Measurements from ENCODE around the gene ZSCAN31. TPM values are rescaled to one million over a fixed set of nuclear protein-coding genes. Genes with fewer than 3 reads are reported as not detected.

ZSCAN31 gene
- polyA plus RNA-seq, 2 of the 4 experiments (the other 2 are of a cell fraction) = 3.0 to 4.8 TPM

- TF ChIP-seq HOXB13 (CRISPR knock-in tag; IDR thresholded peaks at IDR 0.05; ENCODE audit: low read depth) (peak; percentile 74; the same call in 1 of the 2 replicates), CBX8 (IDR thresholded peaks at IDR 0.05) (no peak), MAFK (IDR thresholded peaks at IDR 0.05; ENCODE audit: partially characterized antibody) (peak; percentile 70), FOXS1 (CRISPR knock-in tag; IDR thresholded peaks at IDR 0.05) (no peak; the same call in 1 of the 2 replicates), ZC3H11A (IDR thresholded peaks at IDR 0.05) (no peak), GATA3 (IDR thresholded peaks at IDR 0.05; ENCODE audit: borderline replicate concordance) (no peak), JUNB (IDR thresholded peaks at IDR 0.05) (no peak), HOXA7 (CRISPR knock-in tag; IDR thresholded peaks at IDR 0.05) (no peak; the same call in 1 of the 2 replicates), CEBPB (IDR thresholded peaks at IDR 0.05) (no peak), HDAC2 (IDR thresholded peaks at IDR 0.05) (no peak), CBX2 (IDR thresholded peaks at IDR 0.05; ENCODE audit: borderline replicate concordance, low read depth) (no peak), RARB (CRISPR knock-in tag; IDR thresholded peaks at IDR 0.05) (no peak), NFE2L2 (conservative IDR thresholded peaks at IDR 0.05; ENCODE audit: low read length) (no peak), USF2 (IDR thresholded peaks at IDR 0.05) (no peak), ZFP36 (IDR thresholded peaks at IDR 0.05; ENCODE audit: borderline replicate concordance, partially characterized antibody) (no peak), FOSB (CRISPR knock-in tag; IDR thresholded peaks at IDR 0.05) (no peak), REST (IDR thresholded peaks at IDR 0.05) (no peak), MYC (IDR thresholded peaks at IDR 0.05; ENCODE audit: borderline replicate concordance, low read length) (no peak), MAX (IDR thresholded peaks at IDR 0.05) (no peak), PBX3 (IDR thresholded peaks at IDR 0.05) (no peak), RCOR1 (IDR thresholded peaks at IDR 0.05; ENCODE audit: low read depth, low read length) (no peak), SMC3 (IDR thresholded peaks at IDR 0.05) (no peak), RNF2 (IDR thresholded peaks at IDR 0.05; ENCODE audit: borderline replicate concordance, low read depth) (no peak)
Observed at GRCh38 chr6:28353981-28354676, 18.2 kb upstream of the ZSCAN31 start (continued).

- H3K4me2 ChIP-seq = no peak overlapping the region
- H3K4me3 ChIP-seq = no peak overlapping the region
- DNase-seq (ENCODE audit: low read depth in 1 of 2, low spot score in 1 of 2) (no peak), FAIRE-seq (no peak), ATAC-seq (no peak)
- H3K4me1 ChIP-seq = peaks cover 23% of the 10 kb centered on the region
- ChIA-PET CTCF (interaction anchor here (2.1 kb wide), 1 partner anchor 10 kb away, joined by 6 read pairs; no protein-coding TSS in a partner anchor), POLR2A (no interaction called here)
- peak overlapping the region in 1 of 2 experiments; percentile 87; a peak in 2 of 6 replicates for H3K27ac ChIP-seq
- 91% methylated on average over 3 of the region's 3 CpGs for WGBS (ENCODE audit: missing lambda C conversion rate)
- H3K9me3 ChIP-seq = no peaks in the 10 kb centered on the region
- TF ChIP-seq JUNB (IDR thresholded peaks at IDR 0.05) (no peak), USF2 (IDR thresholded peaks at IDR 0.05) (no peak), FOXS1 (CRISPR knock-in tag; IDR thresholded peaks at IDR 0.05) (no peak), E2F6 (IDR thresholded peaks at IDR 0.05; ENCODE audit: borderline replicate concordance, low read depth) (no peak), EHF (CRISPR knock-in tag; IDR thresholded peaks at IDR 0.05) (no peak), ZNF302 (CRISPR knock-in tag; IDR thresholded peaks at IDR 0.05) (no peak), BHLHE40 (IDR thresholded peaks at IDR 0.05; ENCODE audit: low read depth, low read length) (no peak), CHD2 (IDR thresholded peaks at IDR 0.05; ENCODE audit: low read length, partially characterized antibody) (no peak), ZC3H11A (IDR thresholded peaks at IDR 0.05) (no peak), CBX2 (IDR thresholded peaks at IDR 0.05; ENCODE audit: borderline replicate concordance, low read depth) (no peak), SMC3 (IDR thresholded peaks at IDR 0.05) (no peak), BCL3 (IDR thresholded peaks at IDR 0.05) (no peak), KDM5A (IDR thresholded peaks at IDR 0.05) (no peak), FOSB (CRISPR knock-in tag; IDR thresholded peaks at IDR 0.05) (no peak), HOXA7 (CRISPR knock-in tag; IDR thresholded peaks at IDR 0.05) (no peak)
Observed at GRCh38 chr6:28353356-28353755, 17.4 kb upstream of the ZSCAN31 start.
